Kidney (tissue), 14 donors: ENCODE results near the gene INPP4A. TPM values are rescaled to one million over a fixed set of nuclear protein-coding genes. Genes with fewer than 3 reads are reported as not detected.

Source experiments
- DNase-seq, 5 donors: peaks; one replicate each; pipeline ENCODE4 v3.0.0-alpha.2; 2013 to 2020
- FAIRE-seq: peaks from 2 replicates; lab custom pipeline; 2012; peaks lifted over from hg19 to GRCh38; lab: Jason Lieb, UNC
- H3K27ac ChIP-seq, 2 donors: one replicate each; pipeline ENCODE4 v1.7.0; 2013; ENCODE audit warnings: low read depth in 2 of 2, low read length in 2 of 2, inconsistent platforms in 1 of 2
- H3K27me3 ChIP-seq: one replicate; pipeline ENCODE4 v1.7.1; 2013; ENCODE audit warnings: low read length, inconsistent platforms; ENCODE audit not compliant: control insufficient read depth, insufficient read depth
- H3K36me3 ChIP-seq, 3 donors: one replicate each; pipeline versions ENCODE4 v1.7.0 to v1.7.1; 2013; ENCODE audit warnings: low read length in 3 of 3, control low read depth in 1 of 3, inconsistent platforms in 1 of 3; ENCODE audit not compliant: insufficient read depth in 3 of 3, control insufficient read depth in 2 of 3
- H3K4me1 ChIP-seq, 3 donors: one replicate each; pipeline versions ENCODE4 v1.7.0 to v1.7.1; 2013; ENCODE audit warnings: low read length in 3 of 3, inconsistent platforms in 1 of 3, low read depth in 1 of 3; ENCODE audit not compliant: control insufficient read depth in 2 of 3, insufficient read depth in 2 of 3
- H3K4me3 ChIP-seq, 3 donors: one replicate each; pipeline versions ENCODE4 v1.7.0 to v1.8.1; 2013; ENCODE audit warnings: low read length in 3 of 3, control low read depth in 1 of 3, inconsistent platforms in 1 of 3
- H3K9ac ChIP-seq, 3 donors: one replicate each; pipeline versions ENCODE4 v1.7.0 to v1.7.1; 2013; ENCODE audit warnings: low read length in 3 of 3, control low read depth in 1 of 3, inconsistent platforms in 1 of 3
- H3K9me3 ChIP-seq, 3 donors: one replicate each; pipeline versions ENCODE4 v1.7.0 to v1.7.1; 2013; ENCODE audit warnings: low read length in 3 of 3, control low read depth in 1 of 3, inconsistent platforms in 1 of 3; ENCODE audit not compliant: control insufficient read depth in 2 of 3, insufficient read depth in 1 of 3
- intact Hi-C: fragments of 100-400 bp; cut with DNase I; formaldehyde crosslinking; loops from one replicate; pipeline ENCODE4 v1.11.1; 2022
- polyA plus RNA-seq: library from polyadenylated mRNA; stranded (reverse); fragments of 350-450 nt; fragmentation: Illumina TruSeq; extraction: RNeasy Lipid Tissue Mini Kit (QIAGEN cat#74804); gene quantifications from one replicate; pipeline ENCODE4 v1.2.3, GENCODE V29; 2014; ENCODE audit warnings: low read depth, low replicate concordance; ENCODE audit not compliant: insufficient read depth
- total RNA-seq: library from RNA; stranded (reverse); fragmentation: NEBNext Ultra II Directional; extraction: Animal tissue kit (Norgen Biotek cat#: 25700); gene quantifications from one replicate; pipeline ENCODE4 v1.2.1, GENCODE V29; 2021
- TF ChIP-seq, protein P1 (sequence below): IDR thresholded peaks from 3 replicates; pipeline ENCODE4 v1.5.1; 2012; ENCODE audit warnings: mild to moderate bottlenecking, moderate library complexity, borderline replicate concordance; ENCODE audit not compliant: insufficient read depth; ENCODE audit errors: extremely low read depth
- donor health status: control.
- donor health status: control.
- donor health status: control.
- donor health status: control.
- donor health status: control.
- donor health status: DM: yes; HTN: yes; CAD: no.
- donor health status: Normal renal cell carcinoma (clear cell type).

The INPP4A gene
- total and polyA plus RNA-seq, 2 donors from 2014 or later = 4.1 to 27.9 TPM

DNA sequence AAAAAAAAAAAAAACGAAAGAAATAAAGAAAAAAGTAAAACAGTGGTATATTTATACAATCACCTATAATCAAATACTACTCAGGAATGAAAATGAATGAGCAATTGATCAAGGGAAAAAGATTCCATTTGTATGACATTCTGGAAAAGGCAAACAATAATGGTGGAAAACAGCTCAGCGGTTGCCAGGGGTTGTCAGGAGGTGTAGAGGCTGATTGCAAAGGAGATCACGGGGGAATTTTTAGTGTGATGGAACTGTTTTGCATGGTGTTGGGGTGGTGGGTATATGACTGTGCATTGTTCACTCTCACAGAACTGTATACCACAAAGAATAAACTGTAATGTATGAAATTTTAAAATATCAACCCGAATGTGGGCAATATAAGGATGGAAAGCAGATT lies 45.5 kb upstream of the INPP4A start:
- no peak for DNase-seq

DNA sequence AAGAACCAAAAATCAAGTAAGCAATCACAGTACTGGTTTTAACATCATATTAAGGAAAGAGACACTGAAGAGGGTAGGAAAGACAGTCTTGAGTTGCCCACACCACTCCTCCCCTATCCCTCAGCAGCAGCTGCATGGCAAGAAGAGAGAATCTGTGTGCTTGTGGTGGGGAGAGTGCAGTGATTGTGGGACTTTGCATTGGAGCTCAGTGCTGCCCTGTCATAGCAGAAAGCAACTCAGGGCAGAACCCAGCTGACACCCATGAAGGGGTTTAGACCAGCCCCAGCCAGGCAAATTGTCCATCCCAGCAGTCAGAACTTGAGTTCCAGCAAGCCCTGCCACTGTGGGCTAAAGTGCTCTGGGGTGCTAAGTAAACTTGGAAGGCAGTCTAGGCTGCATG lies 40.8 kb upstream of the INPP4A start:
- DNase-seq = no peak
- intact Hi-C loops = no loop called here
- no peak for FAIRE-seq

More for the DNA sequence above, 45.5 kb upstream of the INPP4A start:
- Histone ChIP-seq H3K27me3 (no peaks in the 10 kb centered on the region), H3K4me1 (no peaks in the 10 kb centered on the region), H3K9me3 (no peaks in the 10 kb centered on the region), H3K4me3 (no peak overlapping the region), H3K9ac (no peak overlapping the region), H3K36me3 (no peaks in the 10 kb centered on the region), H3K27ac (no peak overlapping the region)
- TF ChIP-seq, protein P1, sequence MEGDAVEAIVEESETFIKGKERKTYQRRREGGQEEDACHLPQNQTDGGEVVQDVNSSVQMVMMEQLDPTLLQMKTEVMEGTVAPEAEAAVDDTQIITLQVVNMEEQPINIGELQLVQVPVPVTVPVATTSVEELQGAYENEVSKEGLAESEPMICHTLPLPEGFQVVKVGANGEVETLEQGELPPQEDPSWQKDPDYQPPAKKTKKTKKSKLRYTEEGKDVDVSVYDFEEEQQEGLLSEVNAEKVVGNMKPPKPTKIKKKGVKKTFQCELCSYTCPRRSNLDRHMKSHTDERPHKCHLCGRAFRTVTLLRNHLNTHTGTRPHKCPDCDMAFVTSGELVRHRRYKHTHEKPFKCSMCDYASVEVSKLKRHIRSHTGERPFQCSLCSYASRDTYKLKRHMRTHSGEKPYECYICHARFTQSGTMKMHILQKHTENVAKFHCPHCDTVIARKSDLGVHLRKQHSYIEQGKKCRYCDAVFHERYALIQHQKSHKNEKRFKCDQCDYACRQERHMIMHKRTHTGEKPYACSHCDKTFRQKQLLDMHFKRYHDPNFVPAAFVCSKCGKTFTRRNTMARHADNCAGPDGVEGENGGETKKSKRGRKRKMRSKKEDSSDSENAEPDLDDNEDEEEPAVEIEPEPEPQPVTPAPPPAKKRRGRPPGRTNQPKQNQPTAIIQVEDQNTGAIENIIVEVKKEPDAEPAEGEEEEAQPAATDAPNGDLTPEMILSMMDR = no peak
- intact Hi-C loops = no loop called here
- FAIRE-seq = no peak

DNA sequence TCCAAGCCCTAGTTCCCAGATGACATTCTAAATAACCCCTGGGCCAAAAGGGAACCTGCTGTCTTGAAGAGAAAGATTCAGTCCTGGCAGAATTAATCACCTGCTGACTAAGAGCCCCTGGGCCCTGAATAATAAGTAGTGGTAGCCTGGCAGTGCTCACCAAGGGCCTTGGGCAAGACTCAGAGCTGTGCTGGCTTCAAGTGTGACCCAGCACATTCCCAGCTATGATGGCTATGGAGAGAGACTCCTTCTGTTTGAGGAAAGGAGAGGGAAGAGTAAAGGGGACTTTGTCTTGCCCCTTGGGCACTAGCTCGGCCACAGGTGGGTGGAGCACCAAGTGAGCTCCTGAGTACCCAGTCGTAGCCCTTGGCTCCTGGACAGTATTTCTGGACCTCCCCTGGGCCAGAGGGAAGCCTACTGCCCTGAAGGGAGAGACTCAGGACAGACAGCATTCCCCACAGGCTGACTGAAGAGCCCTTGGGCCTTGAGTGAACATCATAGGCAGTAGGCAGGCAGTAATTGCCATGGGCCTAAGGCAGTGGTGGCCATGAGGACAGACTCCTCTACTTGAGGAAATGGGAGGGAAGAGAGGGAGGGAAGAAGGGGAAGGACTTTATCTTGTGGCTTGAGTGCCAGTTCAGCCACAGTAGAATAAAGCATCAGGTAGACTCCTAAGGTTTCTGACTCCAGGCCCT lies 40.0 kb upstream of the INPP4A start:
- intact Hi-C loops = no loop called here
- H3K27ac ChIP-seq = no peak overlapping the region
- H3K9me3 ChIP-seq = no peaks in the 10 kb centered on the region
- no peaks in the 10 kb centered on the region for H3K27me3 ChIP-seq
- no peaks in the 10 kb centered on the region for H3K4me1 ChIP-seq
- TF ChIP-seq, protein P1 = no peak
- no peaks in the 10 kb centered on the region for H3K36me3 ChIP-seq
- DNase-seq (no peak), FAIRE-seq (no peak)
- no peak overlapping the region for H3K4me3 ChIP-seq
- no peak overlapping the region for H3K9ac ChIP-seq

More for the DNA sequence above, 40.8 kb upstream of the INPP4A start:
- H3K9ac ChIP-seq = no peak overlapping the region
- no peak overlapping the region for H3K27ac ChIP-seq
- H3K4me3 ChIP-seq = no peak overlapping the region
- TF ChIP-seq, protein P1 = no peak
- H3K27me3 ChIP-seq = no peaks in the 10 kb centered on the region
- no peaks in the 10 kb centered on the region for H3K9me3 ChIP-seq
- no peaks in the 10 kb centered on the region for H3K4me1 ChIP-seq
- no peaks in the 10 kb centered on the region for H3K36me3 ChIP-seq
